Subcutaneous adipose tissue (tissue), 4 donors: ENCODE measurements around the gene RRAD. TPM values are rescaled to one million over a fixed set of nuclear protein-coding genes. Genes with fewer than 3 reads are reported as not detected.

Experiments
- CTCF ChIP-seq: fragments of 450-650 bp; IDR thresholded peaks from one replicate; pipeline ENCODE4 v1.5.1; 2016; ENCODE audit warnings: low read depth, mild to moderate bottlenecking, control low read depth, antibody characterized with exemption, moderate library complexity
- total RNA-seq, 4 donors: library from RNA; depleted of rRNA; stranded (reverse); fragments of >200 nt; gene quantifications; one replicate each; pipeline ENCODE4 v1.1.0, GENCODE V29; 2016

Gene RRAD
- total RNA-seq, 4 donors from 2014 or later, result 2.4 to 15.9 (median 9.8) TPM

- TF ChIP-seq CTCF, result no peak
Observed at GRCh38 chr16:66934138-66934838, 9.0 kb upstream of the RRAD start, which contains the start of gene CIAO2B. CIAO2B (minus strand) TSS chr16:66934402; CDS start chr16:66934364, 38 bp downstream.

- no peak for TF ChIP-seq CTCF
Observed at GRCh38 chr16:66933776-66934137, 8.4 kb upstream of the RRAD start.

- no peak for TF ChIP-seq CTCF
Observed at GRCh38 chr16:66932076-66932475, 6.7 kb upstream of the RRAD start.

GRCh38 chr16:66931665-66932064 lies 6.3 kb upstream of the RRAD start:
- TF ChIP-seq CTCF, result no peak

GRCh38 chr16:66930189-66930588 lies 4.9 kb upstream of the RRAD start:
- no peak for TF ChIP-seq CTCF

- TF ChIP-seq CTCF, result no peak
Observed at GRCh38 chr16:66928702-66929388, 3.5 kb upstream of the RRAD start.

- no peak for TF ChIP-seq CTCF
Observed at GRCh38 chr16:66927918-66928649, 2.7 kb upstream of the RRAD start.
